Fibroblast of lung (primary cell): ENCODE data around the gene CBLC. TPM values are rescaled to one million over a fixed set of nuclear protein-coding genes. Genes with fewer than 3 reads are reported as not detected.
A peak's percentile ranks its signal among the peaks of the same experiment; 100 is the strongest.
"Not testable (repeated sequence)": the region's sequence is repeated elsewhere in the genome, so short reads cannot be mapped to it uniquely, and the experiment has no call there.

ENCODE experiments used
- DNase-seq, 2 donors: peaks; one replicate each; pipeline versions ENCODE4 v3.0.0 to v3.0.0-alpha.2; 2010; ENCODE audit warnings: low read depth in 2 of 2
- H2AFZ ChIP-seq: 2 replicates; pipeline ENCODE4 v1.5.1; 2012; ENCODE audit warnings: low read length, control low read depth, inconsistent platforms
- H3K27ac ChIP-seq: 2 replicates; pipeline ENCODE4 v1.5.1; 2011; ENCODE audit warnings: low read length, control low read depth; ENCODE audit not compliant: insufficient read depth
- H3K27me3 ChIP-seq: 2 replicates; pipeline ENCODE4 v1.5.1; 2011; ENCODE audit warnings: mild to moderate bottlenecking, low read length; ENCODE audit not compliant: control insufficient read depth, insufficient read depth
- H3K36me3 ChIP-seq: 2 replicates; pipeline ENCODE4 v1.5.1; 2011; ENCODE audit warnings: low read length; ENCODE audit not compliant: control insufficient read depth, insufficient read depth
- H3K4me1 ChIP-seq: 2 replicates; pipeline ENCODE4 v1.5.1; 2011; ENCODE audit warnings: low read length; ENCODE audit not compliant: control insufficient read depth, insufficient read depth; ENCODE audit errors: extremely low read depth
- H3K4me2 ChIP-seq: 2 replicates; pipeline ENCODE4 v1.5.1; 2011; ENCODE audit warnings: low read length, control low read depth; ENCODE audit not compliant: insufficient read depth; ENCODE audit errors: extremely low read depth
- H3K4me3 ChIP-seq, 4 experiments: fragments of 200-600 bp in 1 of 4; sonication (generic) in 1 of 4; replicated peaks in 1 of 4; 2 replicates each; pipeline ENCODE4 v1.5.1; 2011 to 2016; ENCODE audit warnings: low read length in 4 of 4, low read depth in 3 of 4, mild to moderate bottlenecking in 3 of 4, control low read depth in 2 of 4, inconsistent platforms in 1 of 4, mixed read lengths in 1 of 4; ENCODE audit not compliant: insufficient read depth in 1 of 4; ENCODE audit errors: control extremely low read depth in 1 of 4
- H3K79me2 ChIP-seq: 2 replicates; pipeline ENCODE4 v1.5.1; 2012; ENCODE audit warnings: mild to moderate bottlenecking, low read length, inconsistent platforms; ENCODE audit not compliant: control insufficient read depth, insufficient read depth
- H3K9ac ChIP-seq: 2 replicates; pipeline ENCODE4 v1.5.1; 2011; ENCODE audit warnings: mild to moderate bottlenecking, low read length, control low read depth; ENCODE audit not compliant: insufficient read depth
- H3K9me3 ChIP-seq: 2 replicates; pipeline ENCODE4 v1.5.1; 2012; ENCODE audit warnings: low read depth, low read length; ENCODE audit not compliant: control insufficient read depth, insufficient read depth
- H4K20me1 ChIP-seq: 2 replicates; pipeline ENCODE4 v1.5.1; 2011; ENCODE audit warnings: low read length; ENCODE audit not compliant: control insufficient read depth, insufficient read depth; ENCODE audit errors: extremely low read depth
- CTCF ChIP-seq, 2 donors: IDR thresholded peaks in 1 of 2; conservative IDR thresholded peaks in 1 of 2; 1 replicate in 1 of 2; 2 replicates in 1 of 2; pipeline ENCODE4 v1.5.1; 2011 to 2012; ENCODE audit warnings: low read length in 2 of 2, control low read depth in 1 of 2, inconsistent platforms in 1 of 2, low read depth in 1 of 2, mild to moderate bottlenecking in 1 of 2
- EZH2 ChIP-seq: IDR thresholded peaks from 2 replicates; pipeline ENCODE4 v1.5.1; 2012; ENCODE audit warnings: low read length, control low read depth, mild to moderate bottlenecking; ENCODE audit errors: missing control alignments
- polyA plus RNA-seq, 2 donors: library from polyadenylated mRNA; depleted of rRNA in 1 of 2; stranded (reverse) in 1 of 2; unstranded in 1 of 2; fragments of >200 nt; gene quantifications; 2 replicates each; pipeline ENCODE4 v1.2.1, GENCODE V29; 2011 to 2012; ENCODE audit warnings: missing spikeins in 1 of 2
- total RNA-seq: library from RNA; depleted of rRNA; stranded (reverse); fragments of >200 nt; gene quantifications from 2 replicates; pipeline ENCODE4 v1.2.1, GENCODE V29; 2014

Gene CBLC
- total and polyA plus RNA-seq, 2 donors (not counting 1 experiment from before 2014, with no cell fraction given) = 0.33 TPM; not detected in 1

GRCh38 chr19:44779150-44779549, 1.5 kb downstream of the CBLC start:
- Histone ChIP-seq H3K9ac (no peak overlapping the region), H4K20me1 (no peaks in the 10 kb centered on the region), H3K4me1 (peaks cover 6% of the 10 kb centered on the region), H3K36me3 (no peaks in the 10 kb centered on the region), H3K79me2 (no peaks in the 10 kb centered on the region), H3K27ac (no peak overlapping the region), H2AFZ (no peak overlapping the region), H3K4me2 (no peak overlapping the region), H3K9me3 (no peaks in the 10 kb centered on the region), H3K27me3 (no peaks in the 10 kb centered on the region), H3K4me3 (no peak overlapping the region)
- no peak for DNase-seq
- TF ChIP-seq EZH2 (no peak), CTCF (conservative IDR thresholded peaks at IDR 0.05 in 1 of 2, IDR thresholded peaks at IDR 0.05 in 1 of 2; ENCODE audit: low read depth in 1 of 2, low read length in 2 of 2) (no peak)

GRCh38 chr19:44781694-44782093, 4.0 kb downstream of the CBLC start:
- not testable (repeated sequence) for H3K9me3 ChIP-seq, H3K9ac ChIP-seq, H3K79me2 ChIP-seq, H3K4me3 ChIP-seq, H3K4me1 ChIP-seq, H4K20me1 ChIP-seq, DNase-seq, H2AFZ ChIP-seq, H3K4me2 ChIP-seq, H3K27me3 ChIP-seq, H3K36me3 ChIP-seq, H3K27ac ChIP-seq

- Histone ChIP-seq H3K4me1 (no peaks in the 10 kb centered on the region), H3K27ac (no peak overlapping the region), H3K4me3 (no peak overlapping the region), H3K27me3 (no peaks in the 10 kb centered on the region), H3K9ac (no peak overlapping the region), H3K4me2 (no peak overlapping the region), H4K20me1 (no peaks in the 10 kb centered on the region), H2AFZ (no peak overlapping the region), H3K79me2 (no peaks in the 10 kb centered on the region), H3K36me3 (no peaks in the 10 kb centered on the region), H3K9me3 (no peaks in the 10 kb centered on the region)
- TF ChIP-seq CTCF (conservative IDR thresholded peaks at IDR 0.05 in 1 of 2, IDR thresholded peaks at IDR 0.05 in 1 of 2; ENCODE audit: low read depth in 1 of 2, low read length in 2 of 2) (peak; percentile 10 to 12), EZH2 (no peak)
- no peak for DNase-seq
Observed at GRCh38 chr19:44782729-44783128, 5.0 kb downstream of the CBLC start.

GRCh38 chr19:44783545-44783944, 5.9 kb downstream of the CBLC start:
- no peak overlapping the region for H3K4me3 ChIP-seq
- no peaks in the 10 kb centered on the region for H3K79me2 ChIP-seq
- DNase-seq = no peak

More at GRCh38 chr19:44783545-44783944, 5.9 kb downstream of the CBLC start:
- no peaks in the 10 kb centered on the region for H3K9me3 ChIP-seq
- H3K4me2 ChIP-seq = no peak overlapping the region
- no peak overlapping the region for H2AFZ ChIP-seq
- no peaks in the 10 kb centered on the region for H3K27me3 ChIP-seq
- no peak overlapping the region for H3K27ac ChIP-seq
- no peaks in the 10 kb centered on the region for H4K20me1 ChIP-seq
- TF ChIP-seq CTCF (conservative IDR thresholded peaks at IDR 0.05 in 1 of 2, IDR thresholded peaks at IDR 0.05 in 1 of 2; ENCODE audit: low read depth in 1 of 2, low read length in 2 of 2) (no peak), EZH2 (no peak)
- H3K36me3 ChIP-seq = no peaks in the 10 kb centered on the region
- no peaks in the 10 kb centered on the region for H3K4me1 ChIP-seq
- H3K9ac ChIP-seq = no peak overlapping the region
